GM19238 (cell line): ENCODE measurements around the gene SMARCD3.

Experiments
- DNase-seq: peaks from one replicate; pipeline ENCODE4 v3.0.0; 2011; ENCODE audit warnings: low spot score; ENCODE audit not compliant: insufficient read length

The SMARCD3 gene

GRCh38 chr7:151272877-151273276, 24.4 kb upstream of the SMARCD3 start:
- DNase-seq, result no peak

- no peak for DNase-seq
Measured at GRCh38 chr7:151272405-151272804, 23.9 kb upstream of the SMARCD3 start.

- DNase-seq, result no peak
Measured at GRCh38 chr7:151271699-151272355, 23.3 kb upstream of the SMARCD3 start.

GRCh38 chr7:151269511-151269910, 21.0 kb upstream of the SMARCD3 start:
- DNase-seq, result no peak

- no peak for DNase-seq
Measured at GRCh38 chr7:151265351-151265931, 16.9 kb upstream of the SMARCD3 start.

- DNase-seq, result no peak
Measured at GRCh38 chr7:151264615-151265014, 16.1 kb upstream of the SMARCD3 start.

GRCh38 chr7:151261529-151261928, 13.0 kb upstream of the SMARCD3 start:
- no peak for DNase-seq

- no peak for DNase-seq
Measured at GRCh38 chr7:151260883-151261282, 12.4 kb upstream of the SMARCD3 start.

GRCh38 chr7:151260471-151260870, 12.0 kb upstream of the SMARCD3 start:
- DNase-seq, result no peak

GRCh38 chr7:151257990-151258389, 9.5 kb upstream of the SMARCD3 start:
- no peak for DNase-seq

GRCh38 chr7:151256410-151257045, 8.0 kb upstream of the SMARCD3 start:
- no peak for DNase-seq

- DNase-seq, result no peak
Measured at GRCh38 chr7:151255390-151255789, 6.9 kb upstream of the SMARCD3 start.

GRCh38 chr7:151254851-151255250, 6.4 kb upstream of the SMARCD3 start:
- DNase-seq, result no peak

- no peak for DNase-seq
Measured at GRCh38 chr7:151254316-151254715, 5.8 kb upstream of the SMARCD3 start.

GRCh38 chr7:151252961-151253711, 4.6 kb upstream of the SMARCD3 start:
- no peak for DNase-seq

GRCh38 chr7:151252561-151252835, 4.0 kb upstream of the SMARCD3 start:
- DNase-seq, result no peak

GRCh38 chr7:151251689-151252560, 3.4 kb upstream of the SMARCD3 start:
- no peak for DNase-seq

- no peak for DNase-seq
Measured at GRCh38 chr7:151251328-151251688, 2.8 kb upstream of the SMARCD3 start.

- no peak for DNase-seq
Measured at GRCh38 chr7:151250181-151251132, 2.0 kb upstream of the SMARCD3 start.

GRCh38 chr7:151249732-151250072, 1.2 kb upstream of the SMARCD3 start:
- DNase-seq, result no peak
